Spleen (tissue), 7 donors: Measurements from ENCODE around the gene PPP1R3C.

Experiments
- POLR2AphosphoS5 ChIP-seq, 3 donors: sonication (generic); formaldehyde crosslinking; IDR thresholded peaks; one replicate each; pipeline ENCODE4 v1.5.1; 2017; ENCODE audit warnings: antibody characterized with exemption in 3 of 3
- TF ChIP-seq, protein P1 (sequence below), 11 experiments: fragments of 200-600 bp in 7 of 11; fragments of 450-650 bp in 4 of 11; sonication (generic) in 4 of 11; IDR thresholded peaks in 8 of 11; conservative IDR thresholded peaks in 3 of 11; 1 replicate in 7 of 11; 2 replicates in 4 of 11; pipeline versions ENCODE4 v1.4.0 to v1.8.0; 2016 to 2021; ENCODE audit warnings: antibody characterized with exemption in 11 of 11, inconsistent platforms in 4 of 11, mild to moderate bottlenecking in 1 of 11
- donor health status: DM: no; HTN: no; CAD: no; lungs with moderate emphysema.
- donor health status: DM: no; HTN: no; CAD: no.
- donor health status: DM: no; HTN: no; CAD: no.

DNA sequence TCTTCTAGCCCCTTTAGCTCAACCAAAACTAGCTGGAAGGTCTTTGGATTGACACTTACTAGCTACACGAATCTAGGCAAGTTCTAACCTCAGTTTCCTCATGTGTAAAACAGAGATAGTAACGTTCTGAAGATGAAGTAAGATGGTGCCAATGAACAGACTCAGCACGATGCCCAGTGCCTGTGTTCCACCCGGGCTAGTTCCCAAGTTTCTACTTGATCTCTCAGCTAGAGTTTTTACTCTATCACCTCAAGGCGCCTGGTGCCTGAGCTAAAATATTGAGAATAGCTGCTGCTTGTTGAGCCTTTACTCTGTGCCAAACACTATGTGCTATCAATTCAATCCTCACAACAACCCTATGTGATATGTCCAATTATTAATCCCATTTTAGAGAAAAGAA, 1.4 kb upstream of the PPP1R3C start:
- TF ChIP-seq, protein P1, sequence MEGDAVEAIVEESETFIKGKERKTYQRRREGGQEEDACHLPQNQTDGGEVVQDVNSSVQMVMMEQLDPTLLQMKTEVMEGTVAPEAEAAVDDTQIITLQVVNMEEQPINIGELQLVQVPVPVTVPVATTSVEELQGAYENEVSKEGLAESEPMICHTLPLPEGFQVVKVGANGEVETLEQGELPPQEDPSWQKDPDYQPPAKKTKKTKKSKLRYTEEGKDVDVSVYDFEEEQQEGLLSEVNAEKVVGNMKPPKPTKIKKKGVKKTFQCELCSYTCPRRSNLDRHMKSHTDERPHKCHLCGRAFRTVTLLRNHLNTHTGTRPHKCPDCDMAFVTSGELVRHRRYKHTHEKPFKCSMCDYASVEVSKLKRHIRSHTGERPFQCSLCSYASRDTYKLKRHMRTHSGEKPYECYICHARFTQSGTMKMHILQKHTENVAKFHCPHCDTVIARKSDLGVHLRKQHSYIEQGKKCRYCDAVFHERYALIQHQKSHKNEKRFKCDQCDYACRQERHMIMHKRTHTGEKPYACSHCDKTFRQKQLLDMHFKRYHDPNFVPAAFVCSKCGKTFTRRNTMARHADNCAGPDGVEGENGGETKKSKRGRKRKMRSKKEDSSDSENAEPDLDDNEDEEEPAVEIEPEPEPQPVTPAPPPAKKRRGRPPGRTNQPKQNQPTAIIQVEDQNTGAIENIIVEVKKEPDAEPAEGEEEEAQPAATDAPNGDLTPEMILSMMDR (IDR thresholded peaks at IDR 0.05 in 8 of 11, conservative IDR thresholded peaks at IDR 0.05 in 3 of 11), result no peak
- TF ChIP-seq POLR2AphosphoS5 (IDR thresholded peaks at IDR 0.05), result no peak
